ENCODE measurements around the gene GIPC1. TPM values are rescaled to one million over a fixed set of nuclear protein-coding genes. Genes with fewer than 3 reads are reported as not detected.

The GIPC1 gene
- total and polyA plus RNA-seq, 9 of the 15 experiments (the other 6 are each of a cell fraction or from before 2014, with no cell fraction given): 0.49 to 54.7 (median 24.8) TPM

DNA sequence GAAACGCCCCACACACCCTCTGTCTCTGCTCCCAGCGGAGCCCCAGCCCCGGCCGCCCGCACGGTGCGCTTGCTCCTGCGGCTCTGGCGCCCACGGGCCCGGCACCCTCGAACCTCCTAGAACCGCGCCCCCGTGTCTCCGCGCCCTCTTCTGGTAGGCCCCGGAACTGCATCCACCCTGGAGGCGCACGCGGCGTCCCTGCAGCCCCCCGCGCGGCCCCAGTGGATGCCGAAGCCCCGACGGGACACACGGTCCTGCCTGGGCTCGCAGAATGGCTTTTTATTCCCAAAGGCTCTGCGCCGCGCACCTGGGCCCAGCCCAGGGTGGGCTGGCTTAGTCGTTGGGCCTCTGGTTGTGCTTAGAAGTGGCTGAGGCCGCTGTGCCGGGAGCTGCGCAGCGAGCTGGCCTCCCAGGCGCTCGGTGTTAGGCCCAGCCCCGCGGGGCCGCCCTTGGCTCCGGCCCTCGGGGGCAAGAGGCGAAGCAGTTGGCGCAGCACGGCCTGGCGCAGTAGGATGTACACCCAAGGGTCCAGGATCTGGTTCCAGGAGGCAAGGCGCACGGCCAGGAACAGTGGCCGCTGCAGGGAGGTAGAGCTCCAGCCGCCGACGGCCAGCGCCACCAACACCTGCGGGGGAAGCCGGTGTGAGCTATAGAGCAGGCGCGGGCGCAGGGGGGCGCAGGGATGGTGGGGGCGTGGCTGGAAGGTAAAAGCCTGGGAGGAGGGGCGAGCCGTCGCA, 23.6 kb downstream of the GIPC1 start (continued):
- TF ChIP-seq, protein P1, sequence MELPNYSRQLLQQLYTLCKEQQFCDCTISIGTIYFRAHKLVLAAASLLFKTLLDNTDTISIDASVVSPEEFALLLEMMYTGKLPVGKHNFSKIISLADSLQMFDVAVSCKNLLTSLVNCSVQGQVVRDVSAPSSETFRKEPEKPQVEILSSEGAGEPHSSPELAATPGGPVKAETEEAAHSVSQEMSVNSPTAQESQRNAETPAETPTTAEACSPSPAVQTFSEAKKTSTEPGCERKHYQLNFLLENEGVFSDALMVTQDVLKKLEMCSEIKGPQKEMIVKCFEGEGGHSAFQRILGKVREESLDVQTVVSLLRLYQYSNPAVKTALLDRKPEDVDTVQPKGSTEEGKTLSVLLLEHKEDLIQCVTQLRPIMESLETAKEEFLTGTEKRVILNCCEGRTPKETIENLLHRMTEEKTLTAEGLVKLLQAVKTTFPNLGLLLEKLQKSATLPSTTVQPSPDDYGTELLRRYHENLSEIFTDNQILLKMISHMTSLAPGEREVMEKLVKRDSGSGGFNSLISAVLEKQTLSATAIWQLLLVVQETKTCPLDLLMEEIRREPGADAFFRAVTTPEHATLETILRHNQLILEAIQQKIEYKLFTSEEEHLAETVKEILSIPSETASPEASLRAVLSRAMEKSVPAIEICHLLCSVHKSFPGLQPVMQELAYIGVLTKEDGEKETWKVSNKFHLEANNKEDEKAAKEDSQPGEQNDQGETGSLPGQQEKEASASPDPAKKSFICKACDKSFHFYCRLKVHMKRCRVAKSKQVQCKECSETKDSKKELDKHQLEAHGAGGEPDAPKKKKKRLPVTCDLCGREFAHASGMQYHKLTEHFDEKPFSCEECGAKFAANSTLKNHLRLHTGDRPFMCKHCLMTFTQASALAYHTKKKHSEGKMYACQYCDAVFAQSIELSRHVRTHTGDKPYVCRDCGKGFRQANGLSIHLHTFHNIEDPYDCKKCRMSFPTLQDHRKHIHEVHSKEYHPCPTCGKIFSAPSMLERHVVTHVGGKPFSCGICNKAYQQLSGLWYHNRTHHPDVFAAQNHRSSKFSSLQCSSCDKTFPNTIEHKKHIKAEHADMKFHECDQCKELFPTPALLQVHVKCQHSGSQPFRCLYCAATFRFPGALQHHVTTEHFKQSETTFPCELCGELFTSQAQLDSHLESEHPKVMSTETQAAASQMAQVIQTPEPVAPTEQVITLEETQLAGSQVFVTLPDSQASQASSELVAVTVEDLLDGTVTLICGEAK (IDR thresholded peaks at IDR 0.05): no peak
- TF ChIP-seq, protein P1 (CRISPR knock-in tag; IDR thresholded peaks at IDR 0.05): no peak
- no peak for TF ChIP-seq MCM5 (IDR thresholded peaks at IDR 0.05; ENCODE audit: low read depth)
- TF ChIP-seq, protein P2, sequence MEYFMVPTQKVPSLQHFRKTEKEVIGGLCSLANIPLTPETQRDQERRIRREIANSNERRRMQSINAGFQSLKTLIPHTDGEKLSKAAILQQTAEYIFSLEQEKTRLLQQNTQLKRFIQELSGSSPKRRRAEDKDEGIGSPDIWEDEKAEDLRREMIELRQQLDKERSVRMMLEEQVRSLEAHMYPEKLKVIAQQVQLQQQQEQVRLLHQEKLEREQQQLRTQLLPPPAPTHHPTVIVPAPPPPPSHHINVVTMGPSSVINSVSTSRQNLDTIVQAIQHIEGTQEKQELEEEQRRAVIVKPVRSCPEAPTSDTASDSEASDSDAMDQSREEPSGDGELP (CRISPR knock-in tag; IDR thresholded peaks at IDR 0.05; ENCODE audit: borderline replicate concordance): peak; percentile 66; the same call in 1 of the 2 replicates
- no peak for TF ChIP-seq RHOXF2B (CRISPR knock-in tag; conservative IDR thresholded peaks at IDR 0.05)
- TF ChIP-seq, protein P3, sequence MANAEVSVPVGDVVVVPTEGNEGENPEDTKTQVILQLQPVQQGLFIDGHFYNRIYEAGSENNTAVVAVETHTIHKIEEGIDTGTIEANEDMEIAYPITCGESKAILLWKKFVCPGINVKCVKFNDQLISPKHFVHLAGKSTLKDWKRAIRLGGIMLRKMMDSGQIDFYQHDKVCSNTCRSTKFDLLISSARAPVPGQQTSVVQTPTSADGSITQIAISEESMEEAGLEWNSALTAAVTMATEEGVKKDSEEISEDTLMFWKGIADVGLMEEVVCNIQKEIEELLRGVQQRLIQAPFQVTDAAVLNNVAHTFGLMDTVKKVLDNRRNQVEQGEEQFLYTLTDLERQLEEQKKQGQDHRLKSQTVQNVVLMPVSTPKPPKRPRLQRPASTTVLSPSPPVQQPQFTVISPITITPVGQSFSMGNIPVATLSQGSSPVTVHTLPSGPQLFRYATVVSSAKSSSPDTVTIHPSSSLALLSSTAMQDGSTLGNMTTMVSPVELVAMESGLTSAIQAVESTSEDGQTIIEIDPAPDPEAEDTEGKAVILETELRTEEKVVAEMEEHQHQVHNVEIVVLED (CRISPR knock-in tag; IDR thresholded peaks at IDR 0.05): 0 out of 2 replicates have a peak, but pooled peaks have one; percentile 27
- no peak for TF ChIP-seq BRD4 (IDR thresholded peaks at IDR 0.05)
- TF ChIP-seq SAFB (IDR thresholded peaks at IDR 0.05; ENCODE audit: borderline replicate concordance, low read depth, low read length): peak; percentile 78
- TF ChIP-seq ZNF699 (CRISPR knock-in tag; IDR thresholded peaks at IDR 0.05; ENCODE audit: insufficient replicate concordance): no peak
- TF ChIP-seq, protein P4, sequence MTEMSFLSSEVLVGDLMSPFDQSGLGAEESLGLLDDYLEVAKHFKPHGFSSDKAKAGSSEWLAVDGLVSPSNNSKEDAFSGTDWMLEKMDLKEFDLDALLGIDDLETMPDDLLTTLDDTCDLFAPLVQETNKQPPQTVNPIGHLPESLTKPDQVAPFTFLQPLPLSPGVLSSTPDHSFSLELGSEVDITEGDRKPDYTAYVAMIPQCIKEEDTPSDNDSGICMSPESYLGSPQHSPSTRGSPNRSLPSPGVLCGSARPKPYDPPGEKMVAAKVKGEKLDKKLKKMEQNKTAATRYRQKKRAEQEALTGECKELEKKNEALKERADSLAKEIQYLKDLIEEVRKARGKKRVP (CRISPR knock-in tag; IDR thresholded peaks at IDR 0.05): peak; percentile 36; the same call in 1 of the 2 replicates
- TF ChIP-seq ZFP1 (CRISPR knock-in tag; IDR thresholded peaks at IDR 0.05): no peak
- TF ChIP-seq MYBL2 (IDR thresholded peaks at IDR 0.05; ENCODE audit: low read depth): no peak
- TF ChIP-seq MYBL2 (CRISPR knock-in tag; IDR thresholded peaks at IDR 0.05; ENCODE audit: borderline replicate concordance): no peak
- no peak for TF ChIP-seq FOXJ2 (tag; IDR thresholded peaks at IDR 0.05)

All from K562 (cell line).